ENCODE data around the gene CCDC27. TPM values are rescaled to one million over a fixed set of nuclear protein-coding genes. Genes with fewer than 3 reads are reported as not detected.

The CCDC27 gene
- total RNA-seq, 2 experiments from 2014 or later = not detected

- Mint-ChIP-seq H3K4me3 (no peak overlapping the region), H3K4me1 (ENCODE audit: low read depth) (no peaks in the 10 kb centered on the region), H3K36me3 (ENCODE audit: low read depth) (no peaks in the 10 kb centered on the region), H3K27me3 (no peaks in the 10 kb centered on the region), H3K9me3 (no peaks in the 10 kb centered on the region), H3K27ac (no peak overlapping the region)
- POLR2A ChIA-PET = no interaction called here
- CTCF ChIA-PET = interaction anchor here (0.7 to 1.2 kb wide), 5 partner anchors 32 to 108 kb away, joined by 3 to 5 read pairs (median 3); no protein-coding TSS in a partner anchor
- ATAC-seq (peak; percentile 58), DNase-seq (peak; percentile 54)
- intact Hi-C loops (cut with micrococcal nuclease) = no loop called here
- peak; percentile 51 for TF ChIP-seq CTCF (IDR thresholded peaks at IDR 0.05)
Measured at GRCh38 chr1:3727042-3727824, 25.0 kb upstream of the CCDC27 start.

- no peaks in the 10 kb centered on the region for H3K27me3 Mint-ChIP-seq
- H3K27ac Mint-ChIP-seq = no peak overlapping the region
- intact Hi-C loops (cut with micrococcal nuclease) = no loop called here
- no peaks in the 10 kb centered on the region for H3K9me3 Mint-ChIP-seq
- ChIA-PET POLR2A (no interaction called here), CTCF (interaction anchor here (1.0 to 1.2 kb wide), 3 partner anchors 102 to 109 kb away, joined by 3 to 5 read pairs (median 3); no protein-coding TSS in a partner anchor)
- DNase-seq = no peak
- no peaks in the 10 kb centered on the region for H3K36me3 Mint-ChIP-seq (ENCODE audit: low read depth)
- ATAC-seq = no peak
- no peak for TF ChIP-seq CTCF (IDR thresholded peaks at IDR 0.05)
- no peaks in the 10 kb centered on the region for H3K4me1 Mint-ChIP-seq (ENCODE audit: low read depth)
- H3K4me3 Mint-ChIP-seq = no peak overlapping the region
Measured at GRCh38 chr1:3727825-3728776, 24.1 kb upstream of the CCDC27 start.

GRCh38 chr1:3729594-3730542, 22.4 kb upstream of the CCDC27 start:
- ChIA-PET POLR2A (interaction anchor here (0.6 kb wide), 1 partner anchor 70 kb away, joined by 3 read pairs; no protein-coding TSS in a partner anchor), CTCF (no interaction called here)
- no peaks in the 10 kb centered on the region for H3K4me1 Mint-ChIP-seq (ENCODE audit: low read depth)

More at GRCh38 chr1:3729594-3730542, 22.4 kb upstream of the CCDC27 start:
- Mint-ChIP-seq H3K27me3 (no peaks in the 10 kb centered on the region), H3K36me3 (ENCODE audit: low read depth) (no peaks in the 10 kb centered on the region), H3K9me3 (no peaks in the 10 kb centered on the region), H3K4me3 (no peak overlapping the region), H3K27ac (no peak overlapping the region)
- TF ChIP-seq CTCF (IDR thresholded peaks at IDR 0.05) = no peak
- DNase-seq (no peak), ATAC-seq (no peak)
- intact Hi-C loops (cut with micrococcal nuclease) = no loop called here

Data from activated CD8-positive, alpha-beta T cell treated with anti-CD3 and anti-CD28 coated beads for 36 hours (primary cell).